GM19099 (cell line): ENCODE measurements around the gene PTPN5.

ENCODE experiments used
- POLR2A ChIP-seq: IDR thresholded peaks from 3 replicates; pipeline ENCODE4 v1.6.1; 2011; ENCODE audit warnings: low read depth; ENCODE audit not compliant: insufficient read length; ENCODE audit errors: extremely low read depth

PTPN5 gene

DNA sequence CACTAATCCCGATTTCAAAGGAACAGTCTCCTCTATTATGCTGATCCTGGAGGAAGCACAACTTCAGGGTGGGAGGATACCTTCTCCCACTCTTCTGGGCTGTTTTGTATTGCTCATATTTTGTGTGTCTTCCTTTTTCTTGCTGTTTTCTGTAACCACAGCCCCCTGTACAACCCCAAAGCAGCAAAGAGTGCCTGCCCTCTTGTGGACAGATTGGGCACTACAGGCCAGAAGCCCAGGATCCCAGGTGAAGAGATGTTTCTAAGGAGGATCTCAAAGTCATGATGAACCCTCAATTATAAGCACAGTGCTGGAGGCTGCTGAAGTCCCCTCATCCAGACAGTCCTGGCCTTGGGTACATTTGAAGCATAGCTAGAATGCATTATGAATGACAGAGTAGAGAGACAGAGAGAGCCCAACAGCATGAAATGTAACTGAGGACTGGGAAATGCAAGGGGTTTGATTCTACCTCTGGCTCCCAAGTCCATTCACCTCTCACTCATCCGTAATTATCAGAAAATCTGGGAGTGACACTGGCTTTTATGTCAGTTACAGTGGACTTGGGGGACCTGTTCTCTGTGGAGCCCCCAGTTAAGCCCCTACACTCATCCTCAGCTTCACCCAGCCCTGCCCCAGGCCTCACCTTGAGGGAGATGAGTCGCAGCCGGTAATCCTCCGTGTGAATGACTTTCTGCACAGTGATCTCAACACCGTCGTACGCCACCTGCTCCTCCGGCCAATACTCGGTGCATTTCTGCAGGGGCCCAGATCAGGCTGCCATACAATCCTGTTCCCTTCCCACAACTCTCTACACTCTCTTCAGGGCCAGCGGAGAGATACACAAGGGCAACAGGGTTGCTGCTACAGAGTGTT, 59.4 kb downstream of the PTPN5 start:
- TF ChIP-seq POLR2A, result no peak

DNA sequence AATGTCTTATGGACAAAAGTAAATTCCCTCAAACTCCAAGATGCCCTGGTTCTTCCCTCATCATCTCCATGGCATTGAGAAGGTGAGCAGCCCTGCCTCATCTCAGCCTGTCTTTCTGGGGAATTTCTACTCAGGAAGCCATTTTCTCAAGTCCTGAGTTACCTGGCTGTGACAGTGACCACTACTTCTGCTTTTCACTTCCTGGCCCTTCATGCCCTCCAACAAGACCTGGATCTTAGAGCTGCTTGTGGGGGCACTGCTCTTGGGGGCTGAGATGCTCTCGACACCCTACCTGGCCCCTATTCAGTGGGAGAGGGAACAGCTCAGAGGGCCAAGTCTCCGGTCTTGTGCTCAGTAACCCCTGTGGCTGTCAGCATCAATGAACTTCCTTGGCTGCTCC, 60.2 kb downstream of the PTPN5 start:
- TF ChIP-seq POLR2A, result no peak

DNA sequence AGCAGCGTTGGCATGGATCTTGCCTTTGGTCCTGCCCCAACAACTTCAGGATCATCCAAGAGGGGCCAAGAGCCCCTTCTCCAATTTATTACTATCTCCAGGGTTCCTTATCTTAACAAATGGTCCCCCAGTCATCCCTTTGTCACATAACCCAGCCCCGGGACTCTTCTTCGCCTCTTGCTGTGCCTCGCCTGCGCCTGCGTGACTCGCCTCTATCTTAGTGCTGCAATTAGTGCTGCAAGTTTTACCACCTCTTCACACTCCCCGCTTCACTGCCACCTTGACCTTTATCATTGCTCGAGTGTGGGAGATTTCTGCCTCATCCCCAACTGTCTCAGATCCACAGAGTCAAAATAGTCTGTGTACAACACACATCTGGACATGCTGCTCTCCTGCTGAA, 61.6 kb downstream of the PTPN5 start:
- TF ChIP-seq POLR2A, result no peak

DNA sequence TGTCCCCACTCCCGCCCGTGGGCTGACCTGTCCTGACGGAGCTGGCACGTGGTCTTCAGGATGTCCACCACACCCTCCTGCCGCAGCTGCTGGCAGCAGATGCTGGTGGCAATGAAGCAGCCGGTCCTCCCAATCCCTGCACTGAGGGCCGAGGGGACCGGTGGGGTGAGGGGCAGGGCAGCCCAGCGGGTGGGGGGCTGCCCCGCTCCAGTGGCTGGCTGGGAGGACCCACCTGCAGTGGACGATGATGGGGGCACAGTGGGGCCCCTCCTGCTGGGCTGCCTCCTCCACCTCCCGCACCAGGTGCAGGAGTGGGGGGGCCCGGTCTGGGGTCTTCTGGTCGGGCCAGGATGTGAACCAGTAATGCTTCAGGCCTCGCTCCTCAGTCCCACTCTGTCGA, 62.2 kb downstream of the PTPN5 start:
- no peak for TF ChIP-seq POLR2A

DNA sequence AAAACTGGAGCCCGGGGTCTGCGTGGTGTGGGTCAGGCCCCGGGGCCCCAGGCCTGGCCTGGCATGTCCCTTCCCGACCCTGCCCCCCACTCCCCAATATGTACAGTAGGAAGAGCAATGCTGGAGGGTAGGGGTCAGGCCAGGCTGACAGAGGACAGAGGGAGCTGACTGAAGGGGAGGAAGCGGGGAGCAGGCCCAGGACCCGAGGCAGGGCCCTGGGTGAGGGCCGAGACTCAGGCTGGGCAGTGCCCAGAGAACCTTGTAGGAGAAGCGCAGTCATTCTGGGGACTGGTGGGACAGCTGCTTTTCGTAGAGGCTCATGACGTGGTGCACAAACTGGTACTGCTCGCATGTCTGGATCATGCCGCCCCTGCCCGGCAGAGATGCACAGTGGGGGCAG, 62.9 kb downstream of the PTPN5 start:
- no peak for TF ChIP-seq POLR2A

DNA sequence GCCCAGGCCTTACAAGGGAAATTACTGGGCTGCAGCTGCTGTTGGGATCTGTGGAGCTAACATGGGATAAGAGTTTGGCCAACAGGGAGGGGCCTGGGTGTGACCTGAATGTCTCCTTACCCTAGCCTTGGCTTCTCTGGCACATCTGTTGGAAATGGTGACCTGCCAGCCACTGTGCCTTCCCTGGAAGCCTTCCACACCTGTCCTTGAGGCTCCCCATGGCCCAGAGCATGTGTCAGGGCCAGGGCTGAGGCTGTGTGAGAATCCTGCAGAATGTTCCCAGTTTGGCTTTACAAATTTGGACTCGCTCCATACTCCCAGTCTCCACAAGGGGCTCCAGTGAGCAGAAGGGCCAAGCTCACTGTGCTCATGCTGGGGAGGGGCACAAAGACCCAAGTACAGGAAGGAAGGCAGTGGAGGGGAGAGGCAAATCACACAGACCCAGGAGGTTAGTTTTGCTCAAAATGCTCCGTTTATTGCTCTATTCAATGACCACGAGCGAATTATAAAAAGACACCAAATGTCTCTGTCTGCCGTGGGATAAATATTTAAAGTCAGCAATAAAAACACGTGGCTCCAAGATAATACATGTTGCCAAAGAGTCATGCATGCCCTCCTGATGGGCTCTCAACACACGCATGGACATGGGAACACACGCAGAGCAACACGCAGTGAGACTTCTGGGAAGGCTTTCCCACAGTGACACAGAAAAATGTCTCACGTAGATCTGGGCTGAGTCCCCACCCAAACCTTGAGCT, 63.9 kb downstream of the PTPN5 start:
- TF ChIP-seq POLR2A, result no peak

DNA sequence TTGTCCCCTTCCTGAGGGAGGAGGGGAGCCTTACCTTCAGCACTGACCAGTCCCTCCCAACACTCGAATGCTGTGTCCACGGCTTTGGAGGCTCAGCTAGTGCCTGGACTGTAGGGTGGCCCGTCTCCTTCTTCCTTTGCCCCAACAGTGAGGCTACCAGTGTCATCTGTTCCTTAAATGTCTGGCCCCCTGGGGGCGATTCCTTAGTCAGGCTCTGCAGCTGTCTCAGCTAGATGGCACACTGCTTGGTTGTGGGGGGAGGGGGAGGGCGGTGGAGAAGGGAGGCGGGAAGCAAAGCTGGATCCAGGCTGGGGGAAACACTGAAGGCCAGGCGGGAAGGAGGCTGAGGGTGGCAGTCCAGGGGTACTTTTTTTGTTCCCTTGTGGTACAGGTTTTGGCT, 65.6 kb downstream of the PTPN5 start, which contains the start of gene IGSF22:
IGSF22 (minus strand) TSS at position 149 of the 400 bp plus-strand sequence. CDS start 1,952 bp downstream, outside the sequence.
- TF ChIP-seq POLR2A, result no peak

DNA sequence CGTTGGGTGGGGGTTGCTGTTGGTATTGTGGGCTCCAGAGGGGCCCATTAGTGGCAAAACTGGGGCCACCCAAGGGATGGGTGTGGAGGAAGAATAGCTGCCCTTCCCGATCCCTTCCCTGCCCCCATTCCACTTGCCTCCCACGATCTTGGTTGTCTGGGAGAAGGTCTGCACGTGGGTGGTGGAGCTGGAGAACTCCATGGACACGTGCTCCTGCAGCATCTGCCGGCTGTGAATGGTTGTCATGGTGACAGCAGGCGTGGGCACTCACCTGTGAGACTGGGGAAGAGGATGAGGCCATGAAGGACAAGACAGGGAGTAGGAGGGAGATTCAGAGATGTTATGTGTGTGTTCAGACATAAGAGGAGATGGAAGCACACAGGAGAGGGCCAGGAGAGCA, 67.6 kb downstream of the PTPN5 start:
- TF ChIP-seq POLR2A, result no peak

DNA sequence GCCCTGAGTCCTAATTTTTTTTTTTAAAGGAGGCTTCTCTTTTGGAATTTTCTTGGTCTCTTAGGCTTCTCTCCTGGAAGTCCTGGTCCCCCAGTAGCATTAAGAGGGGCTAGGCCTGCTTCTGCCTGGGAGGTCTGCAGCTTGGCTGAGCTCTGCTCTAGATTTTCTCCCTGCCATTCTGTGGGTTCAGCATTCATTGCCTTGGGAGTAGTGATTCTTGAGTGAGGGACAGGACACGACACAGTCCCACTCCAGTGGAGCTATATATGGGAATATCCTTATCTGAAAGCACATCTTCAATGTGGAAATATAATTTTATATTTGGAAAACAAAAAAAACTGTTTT, 69.3 kb downstream of the PTPN5 start:
- no peak for TF ChIP-seq POLR2A

DNA sequence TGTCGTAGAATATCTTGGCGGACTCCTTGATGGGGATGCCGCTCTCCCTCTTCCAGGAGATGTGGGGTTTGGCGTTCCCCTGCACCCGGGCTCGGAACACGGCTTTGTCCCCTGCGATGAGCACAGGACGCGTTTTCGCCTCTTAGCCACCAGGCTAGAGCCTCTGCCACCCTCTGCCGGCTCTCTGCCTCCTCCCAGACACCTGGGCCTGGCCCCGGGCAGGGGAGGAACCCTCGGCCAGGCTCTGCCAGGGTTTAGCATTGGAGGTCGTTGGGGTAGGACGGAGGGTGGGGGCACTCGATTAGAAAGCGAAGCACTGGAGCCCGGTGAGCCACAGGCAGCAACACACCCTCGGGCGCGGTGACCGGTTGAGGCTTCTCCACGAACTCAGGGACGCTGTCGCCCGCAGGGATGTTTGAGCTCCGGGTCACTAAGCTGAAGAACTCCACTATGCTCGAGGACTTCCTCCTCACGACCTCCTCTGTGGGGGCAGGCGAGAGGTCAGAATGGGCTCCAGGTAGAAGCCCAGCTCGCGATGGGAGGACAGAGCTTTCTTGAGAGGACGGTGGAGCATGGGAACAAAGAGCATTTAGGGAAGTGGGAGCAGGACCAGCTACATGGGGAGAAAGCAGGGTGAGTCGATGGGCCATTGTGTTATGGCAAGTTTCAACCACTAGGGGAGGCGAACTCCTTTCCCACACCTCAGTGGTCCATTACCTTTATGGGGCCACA, 69.9 kb downstream of the PTPN5 start:
- no peak for TF ChIP-seq POLR2A

DNA sequence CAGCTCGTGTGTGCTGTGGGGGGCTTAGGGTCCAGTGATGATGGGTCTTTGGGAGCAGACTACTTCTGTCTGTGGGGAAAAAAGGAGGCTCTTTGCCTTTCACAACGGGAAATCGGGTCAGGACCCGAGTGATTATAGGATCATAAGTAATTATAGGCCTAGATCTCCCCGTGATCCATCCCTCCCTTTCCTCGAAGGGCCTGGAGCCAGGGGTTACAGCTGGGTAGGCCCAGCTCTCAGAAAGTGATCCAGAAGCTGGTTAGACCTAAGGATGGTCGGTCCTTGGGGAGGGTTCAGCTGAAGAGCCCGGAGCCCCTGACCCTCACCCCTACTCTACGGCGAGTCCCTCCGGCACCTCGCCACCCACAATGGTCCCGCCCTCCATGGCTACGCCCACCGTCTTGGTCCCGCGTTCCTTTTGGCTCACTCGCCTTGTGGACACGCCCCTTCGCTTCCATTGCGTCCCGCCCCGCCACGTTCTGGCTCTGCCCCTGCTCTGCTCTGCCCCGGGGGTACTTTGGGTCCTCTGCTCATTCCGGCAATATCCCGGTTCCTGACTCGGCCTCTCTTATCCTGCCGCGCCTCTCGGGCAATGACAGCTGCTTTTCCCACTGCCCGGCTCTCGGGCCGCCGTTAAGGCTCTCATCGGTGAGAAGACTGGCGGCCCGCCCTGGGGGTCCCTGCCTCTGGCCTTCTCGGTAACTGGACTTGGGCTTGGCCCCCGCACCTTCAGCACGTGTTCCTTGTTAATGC, 70.6 kb downstream of the PTPN5 start:
- TF ChIP-seq POLR2A, result no peak

DNA sequence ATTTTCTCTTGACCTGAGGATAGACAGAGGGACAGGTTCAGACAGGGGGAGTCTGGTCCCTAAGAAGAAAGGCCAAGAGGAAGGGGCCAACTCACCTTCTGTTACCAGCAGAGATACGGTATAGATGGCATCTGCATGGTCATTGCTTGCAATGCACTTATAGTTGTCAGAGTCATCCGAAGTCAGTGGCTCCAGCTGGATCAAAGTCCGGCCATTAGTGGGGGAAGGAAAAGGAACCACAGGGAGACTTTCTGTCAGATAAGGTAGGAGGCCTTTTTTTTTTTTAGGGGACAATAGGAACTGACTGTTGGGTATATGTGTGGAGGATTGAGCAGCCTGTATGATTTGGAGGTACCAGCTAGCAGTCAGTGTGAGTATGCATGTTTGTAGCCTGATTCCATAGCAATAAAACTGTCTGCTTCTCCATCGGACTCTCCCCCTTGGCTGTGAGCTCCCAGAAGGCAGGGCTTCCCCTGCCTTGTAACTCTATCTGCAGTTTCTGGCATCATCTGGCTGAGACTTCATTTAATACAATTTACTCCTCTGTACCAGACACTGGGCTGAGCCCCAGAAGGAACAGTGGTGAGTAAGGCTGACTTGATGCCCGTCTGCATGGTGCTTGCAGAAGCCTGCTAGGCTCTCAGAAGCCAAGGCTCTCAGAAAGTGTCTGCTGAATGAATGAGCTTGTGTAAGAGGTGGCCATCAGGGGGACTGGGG, 71.3 kb downstream of the PTPN5 start:
- TF ChIP-seq POLR2A, result no peak

DNA sequence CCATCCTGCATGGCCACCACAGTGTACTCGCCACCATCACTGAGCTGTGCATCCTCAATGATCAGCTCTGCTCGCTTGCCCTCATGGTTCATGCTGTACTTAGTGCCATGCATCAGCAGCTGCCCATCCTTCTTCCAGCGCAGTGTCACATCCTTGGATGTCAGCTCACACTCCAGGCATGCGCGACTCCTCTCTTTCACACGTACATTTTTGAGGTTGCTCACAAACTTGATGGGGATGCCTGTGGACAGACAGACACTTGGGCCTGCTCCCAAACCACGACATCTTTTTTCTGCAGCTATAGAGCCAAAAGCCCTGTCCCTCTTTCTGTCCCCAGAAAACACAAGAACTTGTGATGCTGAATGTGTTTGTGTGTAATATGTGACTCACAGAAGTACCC, 76.1 kb downstream of the PTPN5 start:
- no peak for TF ChIP-seq POLR2A

DNA sequence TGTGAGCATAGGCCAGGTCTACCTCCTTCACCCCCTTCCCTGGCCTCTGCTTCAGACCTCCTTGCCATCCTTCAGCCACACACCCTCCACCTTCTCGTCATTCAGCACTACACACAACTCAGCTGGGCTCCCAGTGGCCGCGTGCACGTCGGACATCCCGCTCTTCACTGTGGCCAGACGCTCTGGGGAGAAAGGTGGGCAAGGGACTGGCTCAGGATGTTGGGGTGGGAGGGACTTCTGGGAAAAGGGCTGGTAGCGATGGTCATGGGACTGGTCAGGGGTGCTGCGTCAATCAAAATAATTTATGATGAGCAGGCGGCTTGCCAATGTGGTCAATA, 77.2 kb downstream of the PTPN5 start:
- TF ChIP-seq POLR2A, result no peak
